Stimulated activated CD4-positive, alpha-beta T cell treated with anti-CD3 and anti-CD28 coated beads, Interleukin-12 subunit alpha, Interleukin-12 subunit beta, amount 100 ng/mL, for 24 hours (primary cell): ENCODE data around the gene PLEKHB2.
"Not testable (repeated sequence)": the region's sequence is repeated elsewhere in the genome, so short reads cannot be mapped to it uniquely, and the experiment has no call there.

Source experiments
- DNase-seq, 2 experiments: peaks; one replicate each; pipeline ENCODE4 v3.0.0-alpha.2; 2020; ENCODE audit warnings: low read depth in 2 of 2

The PLEKHB2 gene

GRCh38 chr2:131143803-131144202, 38.7 kb downstream of the PLEKHB2 start:
- DNase-seq = no peak

DNA sequence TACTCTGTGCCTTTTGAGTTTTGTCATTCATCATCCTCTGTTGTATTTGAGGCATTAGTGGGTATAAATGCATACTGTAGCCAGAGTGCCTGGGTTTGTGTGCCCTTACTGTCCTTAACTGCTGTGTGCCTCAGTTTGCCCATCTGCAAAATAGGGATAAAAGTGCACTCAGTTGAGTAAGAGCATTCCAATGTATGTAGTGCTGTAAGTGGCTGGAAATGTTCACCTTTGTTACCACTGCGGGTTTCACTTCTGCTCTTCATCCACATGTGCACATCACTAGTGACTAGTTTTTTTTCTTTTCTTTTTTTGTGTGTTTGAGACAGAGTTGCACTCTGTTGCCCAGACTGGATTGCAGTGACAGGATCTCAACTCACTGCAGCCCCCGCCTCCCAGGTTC, 39.9 kb downstream of the PLEKHB2 start:
- no peak for DNase-seq

DNA sequence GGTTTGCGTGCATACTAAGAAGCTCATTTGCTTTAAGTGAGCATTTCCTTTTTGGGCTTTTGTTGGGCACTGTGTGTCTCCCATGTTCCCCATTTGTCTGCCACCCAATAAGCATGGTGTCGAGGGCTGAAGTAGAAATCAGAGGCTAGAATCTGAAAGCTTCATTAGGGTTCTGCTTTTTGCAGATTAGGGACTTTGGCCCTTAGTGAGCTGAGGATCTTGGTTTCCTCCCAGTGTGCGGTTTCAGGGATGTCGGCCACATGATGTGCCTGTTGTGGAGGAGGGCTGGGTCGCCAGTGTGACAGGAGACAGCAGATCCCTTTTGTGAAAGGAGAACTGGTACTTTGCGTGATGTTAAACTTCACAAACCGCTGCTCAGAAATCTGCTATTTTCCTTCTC, 41.1 kb downstream of the PLEKHB2 start:
- no peak for DNase-seq

DNA sequence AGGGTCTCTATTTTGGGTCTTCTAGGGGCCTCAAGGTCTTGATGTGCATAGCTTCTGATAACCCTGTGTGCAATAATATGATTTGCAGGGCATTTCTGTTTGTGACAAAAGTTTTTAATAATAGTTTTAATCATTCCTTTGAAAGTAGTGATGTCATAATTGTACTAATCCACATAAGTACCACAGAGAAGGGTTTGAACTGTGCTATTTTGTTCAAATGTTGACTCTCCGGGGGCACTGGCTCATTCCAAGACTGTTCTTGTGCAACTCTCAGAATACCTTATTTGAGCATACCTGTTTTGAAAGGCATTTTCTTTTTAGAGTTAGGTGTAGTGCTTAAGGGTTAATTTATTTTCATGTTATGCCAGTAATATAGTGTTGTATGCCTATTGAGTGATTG, 41.6 kb downstream of the PLEKHB2 start:
- DNase-seq = no peak

DNA sequence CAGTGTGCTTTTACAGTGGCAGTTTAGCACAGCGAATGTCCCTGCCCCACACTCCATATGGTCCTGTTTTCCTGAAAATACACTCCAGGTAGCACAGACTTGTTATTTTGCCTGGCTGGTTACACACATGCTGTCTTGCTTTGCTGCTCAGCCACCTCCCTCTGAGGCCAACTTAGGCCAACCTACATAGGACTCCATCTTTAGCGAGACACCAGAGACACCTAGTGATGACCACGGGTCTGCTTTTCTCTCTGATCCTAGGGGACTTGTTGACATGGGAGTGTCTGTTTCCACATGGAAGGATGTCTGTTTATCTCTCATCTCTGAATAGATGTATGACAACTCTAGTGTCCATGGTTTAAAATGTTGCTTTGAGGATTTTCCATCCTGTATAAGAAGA, 43.3 kb downstream of the PLEKHB2 start:
- DNase-seq = no peak

- DNase-seq = not testable (repeated sequence)
Observed at GRCh38 chr2:131150109-131150508, 45.0 kb downstream of the PLEKHB2 start.

- no peak for DNase-seq
Observed at GRCh38 chr2:131151398-131151797, 46.3 kb downstream of the PLEKHB2 start.

- DNase-seq = no peak
Observed at GRCh38 chr2:131152074-131152473, 46.9 kb downstream of the PLEKHB2 start.

DNA sequence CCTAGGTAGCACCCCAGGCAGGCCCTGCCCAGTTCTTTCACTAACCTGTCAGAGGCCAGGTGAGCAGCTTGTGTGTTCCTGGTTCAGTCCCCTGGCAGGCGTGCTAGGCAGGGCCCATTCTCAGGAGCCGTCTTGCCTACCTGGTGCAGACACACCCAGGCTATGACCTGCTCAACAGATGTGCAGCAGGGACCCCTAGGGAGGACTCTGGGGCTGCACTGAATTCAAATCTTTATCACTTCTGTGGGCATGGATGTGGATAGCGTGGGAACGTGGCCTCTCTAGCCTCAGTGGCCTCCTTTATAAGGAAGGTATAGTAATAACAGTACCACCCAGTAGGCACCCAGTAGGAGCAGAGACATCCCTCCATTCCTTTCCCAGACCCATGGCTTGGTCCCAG, 48.4 kb downstream of the PLEKHB2 start:
- no peak for DNase-seq

DNA sequence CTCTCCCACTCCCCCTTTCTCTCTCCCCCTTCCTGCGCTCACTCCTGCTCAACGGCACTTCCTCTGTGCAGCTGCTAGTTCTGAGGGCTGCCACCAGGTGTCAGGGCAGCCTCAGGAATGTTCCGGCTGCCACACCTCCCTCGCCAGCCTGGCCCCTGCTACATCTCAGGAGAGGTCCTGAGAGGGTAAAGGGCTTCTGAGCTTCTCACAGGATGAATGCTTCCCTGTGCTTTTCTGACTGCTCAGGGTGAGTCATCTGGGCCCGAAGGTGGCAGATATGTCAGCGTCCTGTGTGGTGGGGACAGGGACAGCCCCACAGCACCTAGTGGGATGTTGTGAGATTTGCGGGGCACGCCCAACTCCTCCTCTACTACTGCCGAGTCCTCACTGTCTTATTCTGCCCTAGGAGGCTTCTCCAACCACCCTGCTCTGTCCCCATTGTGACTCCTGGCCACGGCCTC, 49.0 kb downstream of the PLEKHB2 start:
- peak; percentile 76 for DNase-seq

GRCh38 chr2:131154647-131155046, 49.5 kb downstream of the PLEKHB2 start:
- DNase-seq = no peak

GRCh38 chr2:131155208-131155855, 50.2 kb downstream of the PLEKHB2 start:
- no peak for DNase-seq

- DNase-seq = no peak
Observed at GRCh38 chr2:131156452-131157149, 51.5 kb downstream of the PLEKHB2 start.

DNA sequence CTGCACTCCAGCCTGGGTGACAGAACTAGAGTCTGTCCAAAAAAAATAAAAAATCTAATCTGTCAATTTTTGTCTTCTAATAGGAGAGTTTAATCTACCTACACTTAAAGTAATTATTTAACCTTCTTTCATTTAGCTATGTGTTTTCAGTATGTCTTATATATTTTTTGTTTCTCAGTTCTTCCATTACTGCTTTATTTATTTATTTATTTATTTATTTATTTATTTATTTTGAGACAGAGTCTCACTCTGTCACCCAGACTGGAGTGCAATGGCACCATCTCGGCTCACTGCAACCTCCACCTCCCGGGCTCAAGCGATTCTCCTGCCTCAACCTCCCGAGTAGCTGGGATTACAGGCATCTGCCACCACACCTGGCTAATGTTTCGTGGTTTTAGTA, 60.4 kb downstream of the PLEKHB2 start:
- DNase-seq = not testable (repeated sequence)

DNA sequence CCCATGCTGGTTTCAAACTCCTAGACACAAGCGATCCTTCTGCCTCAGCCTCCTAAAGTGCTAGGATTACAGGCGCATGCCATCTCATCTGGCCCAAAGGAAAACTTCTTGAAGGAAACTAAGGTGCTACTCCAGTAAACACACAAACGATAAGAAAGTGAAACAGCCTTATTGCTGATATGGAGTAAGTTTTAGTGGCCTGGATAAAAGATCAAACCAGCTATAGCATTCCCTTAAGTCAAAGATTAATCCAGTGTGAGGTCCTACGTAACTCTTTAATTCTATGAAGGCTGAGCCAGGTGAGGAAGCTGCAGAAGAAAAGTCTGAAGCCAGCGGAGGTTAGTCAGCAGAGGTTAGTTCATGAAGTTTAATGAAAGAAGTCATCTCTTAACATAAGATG, 63.4 kb downstream of the PLEKHB2 start:
- DNase-seq = no peak

DNA sequence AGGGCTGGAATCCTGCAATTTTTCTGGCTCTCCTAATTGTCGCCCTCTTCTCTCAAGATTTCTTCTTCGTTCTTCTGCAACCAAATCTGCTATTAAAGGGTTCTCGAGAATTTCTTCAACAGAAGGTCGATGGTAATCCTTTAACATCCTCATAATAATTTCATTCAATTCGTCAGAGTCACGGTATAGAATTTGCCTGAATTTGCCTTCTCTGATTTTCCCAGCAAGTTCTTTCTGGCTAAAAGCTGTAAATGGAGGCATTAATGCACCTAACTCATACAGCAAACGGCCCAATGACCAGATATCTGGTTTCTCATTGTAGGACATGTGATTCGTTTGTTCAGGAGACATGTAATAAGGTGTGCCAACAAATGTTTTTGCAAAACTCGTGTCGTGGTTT, 72.9 kb downstream of the PLEKHB2 start:
- not testable (repeated sequence) for DNase-seq

DNA sequence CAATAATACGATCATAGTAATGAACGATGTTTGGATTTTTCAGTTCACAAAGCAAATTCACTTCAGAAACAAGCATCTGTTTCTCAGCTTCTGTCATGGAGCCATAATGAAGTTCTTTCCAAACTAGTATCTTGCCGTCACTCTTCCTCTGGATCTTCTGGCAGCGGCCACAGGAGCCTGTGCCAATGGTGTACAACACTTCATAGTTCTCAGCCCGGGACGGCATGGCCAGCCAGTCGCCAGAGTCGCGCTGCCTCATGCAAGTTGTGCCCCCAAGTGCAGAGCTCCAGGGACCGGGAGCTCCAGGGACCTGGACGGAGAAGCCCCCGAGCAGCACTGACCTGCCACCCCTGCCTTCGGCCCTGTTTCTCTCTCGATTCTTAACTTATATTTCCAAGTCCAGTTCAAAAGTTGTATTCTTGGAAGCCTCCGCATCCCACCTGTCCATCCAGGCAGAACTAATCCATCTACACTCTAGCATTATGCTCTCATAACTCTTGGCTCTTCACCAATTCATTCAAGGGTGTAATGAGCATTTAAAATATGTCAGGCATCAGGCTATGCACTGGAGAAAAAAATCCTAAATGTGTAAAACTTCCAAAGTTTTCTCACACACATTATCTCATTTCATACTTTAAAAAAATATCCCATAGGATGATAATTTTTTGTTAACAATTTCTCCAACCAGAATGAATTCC, 73.7 kb downstream of the PLEKHB2 start:
- not testable (repeated sequence) for DNase-seq

- not testable (repeated sequence) for DNase-seq
Observed at GRCh38 chr2:131181451-131181850, 76.3 kb downstream of the PLEKHB2 start.

DNA sequence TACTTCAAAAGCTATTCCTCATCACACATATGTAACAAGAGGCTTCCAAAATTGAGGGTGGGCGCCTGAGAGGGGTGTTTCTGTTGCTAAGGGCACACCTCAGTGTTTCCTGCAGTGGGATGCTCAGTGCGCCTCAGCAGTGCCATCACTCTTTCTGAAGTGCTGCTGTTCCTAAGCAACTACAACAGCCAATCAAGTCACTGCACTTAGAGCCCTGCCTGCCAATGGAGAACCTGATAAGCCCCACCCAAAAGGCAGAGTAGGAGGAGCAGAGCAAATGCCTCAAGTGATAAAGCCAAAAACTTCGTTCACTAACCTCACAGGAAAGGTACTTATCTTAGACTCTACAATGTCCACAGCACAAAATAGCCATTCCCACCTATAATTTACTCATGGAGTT, 88.3 kb downstream of the PLEKHB2 start:
- DNase-seq = not testable (repeated sequence)

DNA sequence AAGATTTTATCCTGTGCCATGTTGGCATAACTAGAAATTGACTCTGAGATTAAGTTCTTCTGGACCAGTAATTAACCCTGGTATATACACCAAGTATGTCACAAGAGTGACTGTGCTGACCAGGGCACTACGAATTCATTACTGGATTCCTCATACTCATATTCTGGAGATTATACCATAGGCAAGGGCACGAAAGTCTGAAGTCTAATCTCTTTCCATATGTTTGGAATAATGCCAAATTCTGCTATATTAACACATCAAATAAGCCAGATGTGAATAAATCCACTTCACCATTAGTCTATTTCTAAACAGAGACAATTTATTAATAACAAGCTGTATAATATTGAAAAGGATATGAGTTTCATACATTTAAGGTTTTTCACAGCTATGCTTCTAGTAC, 91.0 kb downstream of the PLEKHB2 start:
- DNase-seq = not testable (repeated sequence)
